ENCODE results near the gene CXCR4. TPM values are rescaled to one million over a fixed set of nuclear protein-coding genes. Genes with fewer than 3 reads are reported as not detected.

Gene CXCR4
- total RNA-seq, 1 donor from 2014 or later, result 2.0 TPM

DNA sequence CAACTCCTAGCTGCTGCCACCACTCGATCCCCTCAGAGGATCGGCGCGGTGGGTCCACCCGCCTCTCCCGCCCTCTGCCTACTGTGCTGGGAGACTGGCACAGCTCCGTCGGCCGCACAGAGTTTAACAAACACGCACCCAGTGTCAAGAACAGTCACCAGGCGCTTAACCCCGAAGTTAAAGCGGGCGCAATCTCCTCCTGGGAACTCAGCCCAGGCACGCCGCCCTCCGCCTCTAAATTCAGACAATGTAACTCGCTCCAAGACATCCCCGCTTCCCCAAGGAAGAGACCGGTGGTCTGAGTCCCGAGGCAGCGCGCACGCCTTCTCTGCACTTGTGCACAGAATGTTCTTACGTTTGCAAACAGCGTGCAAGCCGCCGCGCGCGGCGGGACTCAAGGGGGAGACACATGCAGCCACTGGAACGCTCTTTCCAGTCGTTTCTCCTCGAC, 533 bp downstream of the CXCR4 start:
- intact Hi-C loops (cut with DNase I), result loop anchor here (10.0 kb wide), 2 partner anchors 93 to 257 kb away; no protein-coding TSS in a partner anchor
- DNase-seq (peak; percentile 71), ATAC-seq (ENCODE audit: poor library complexity) (peak; percentile 51)

- ATAC-seq (ENCODE audit: poor library complexity) (peak; percentile 43), DNase-seq (peak; percentile 56)
- intact Hi-C loops (cut with DNase I), result loop anchor here (10.0 kb wide), 2 partner anchors 92 to 258 kb away; no protein-coding TSS in a partner anchor
Measured at GRCh38 chr2:136116813-136117390, 1.0 kb downstream of the CXCR4 start.

- no peak for ATAC-seq (ENCODE audit: poor library complexity)
- intact Hi-C loops (cut with DNase I), result loop anchor here (10.0 kb wide), 2 partner anchors 91 to 259 kb away; no protein-coding TSS in a partner anchor
Measured at GRCh38 chr2:136116151-136116812, 1.7 kb downstream of the CXCR4 start.

GRCh38 chr2:136115183-136115761, 2.7 kb downstream of the CXCR4 start:
- intact Hi-C loops (cut with DNase I), result loop anchor here (10.0 kb wide), 2 partner anchors 90 to 260 kb away; no protein-coding TSS in a partner anchor
- ATAC-seq (ENCODE audit: poor library complexity), result no peak
- no peak for DNase-seq

More at GRCh38 chr2:136116151-136116812, 1.7 kb downstream of the CXCR4 start:
- DNase-seq, result peak; percentile 69

DNA sequence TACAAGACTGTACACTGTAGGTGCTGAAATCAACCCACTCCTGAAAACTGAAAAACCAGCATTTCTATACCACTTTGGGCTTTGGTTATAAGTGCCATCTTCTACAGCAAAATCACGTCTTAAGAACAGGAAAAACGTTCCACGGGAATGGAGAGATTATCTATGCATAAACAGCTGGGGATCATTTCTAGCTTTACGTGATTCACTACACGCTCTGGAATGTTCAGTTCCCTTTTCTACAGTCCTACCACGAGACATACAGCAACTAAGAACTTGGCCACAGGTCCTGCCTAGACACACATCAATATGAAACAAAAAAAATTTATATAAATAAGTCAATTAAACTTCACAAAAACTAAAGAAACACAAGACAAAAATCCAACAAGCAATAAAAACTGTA, 3.6 kb downstream of the CXCR4 start:
- DNase-seq (no peak), ATAC-seq (ENCODE audit: poor library complexity) (no peak)
- intact Hi-C loops (cut with DNase I), result loop anchor here (10.0 kb wide), 2 partner anchors 90 to 260 kb away; no protein-coding TSS in a partner anchor

- no peak for DNase-seq
- no peak for ATAC-seq (ENCODE audit: poor library complexity)
- intact Hi-C loops (cut with DNase I), result loop anchor here (10.0 kb wide), 2 partner anchors 89 to 261 kb away; no protein-coding TSS in a partner anchor
Measured at GRCh38 chr2:136113209-136113971, 4.6 kb downstream of the CXCR4 start.

DNA sequence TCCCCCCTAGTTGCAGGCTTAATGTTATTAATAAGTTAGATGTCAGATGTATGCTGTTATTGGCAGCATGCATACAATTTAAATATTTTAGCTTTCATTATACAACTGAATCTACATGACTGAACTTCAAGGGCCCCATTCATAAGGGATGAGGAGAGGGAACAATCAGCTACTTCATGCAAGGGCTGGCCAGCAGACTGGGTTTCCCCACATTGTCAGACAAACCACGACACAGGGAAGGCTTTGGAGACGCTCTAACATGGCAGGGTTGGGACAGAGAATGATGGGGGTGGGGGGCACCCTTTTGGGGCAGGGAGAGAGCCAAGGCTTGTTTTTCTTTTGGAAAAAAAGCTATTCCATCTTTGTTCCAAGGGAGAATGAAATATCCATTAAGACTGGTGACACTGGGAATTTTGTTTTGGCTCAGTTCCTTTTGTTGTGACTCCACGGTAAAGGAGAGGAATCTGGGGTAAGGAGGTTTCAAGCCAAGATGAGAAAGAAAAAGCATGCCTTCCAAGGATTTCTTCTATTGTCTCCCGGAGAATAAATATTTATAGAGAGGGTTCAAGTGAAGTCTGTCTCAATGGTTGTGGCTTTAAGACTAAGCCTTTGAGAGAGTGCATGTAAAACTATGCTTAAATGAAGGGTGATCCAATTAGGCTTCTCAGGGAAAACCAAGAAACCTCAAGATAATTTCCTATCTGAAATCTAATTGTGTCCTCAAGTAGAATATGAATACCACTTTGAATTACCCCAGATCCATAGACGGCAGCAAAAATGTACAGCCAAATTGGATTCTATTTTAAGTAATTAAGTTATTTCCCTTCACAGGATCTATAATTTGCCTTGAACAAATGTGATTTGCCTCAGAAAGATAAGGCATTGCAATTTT, 5.4 kb downstream of the CXCR4 start:
- DNase-seq, result no peak
- ATAC-seq (ENCODE audit: poor library complexity), result no peak
- intact Hi-C loops (cut with DNase I), result loop anchor here (10.0 kb wide), 2 partner anchors 88 to 262 kb away; no protein-coding TSS in a partner anchor

GRCh38 chr2:136111711-136112110, 6.2 kb downstream of the CXCR4 start:
- intact Hi-C loops (cut with DNase I), result loop anchor here (10.0 kb wide), 2 partner anchors 87 to 263 kb away; no protein-coding TSS in a partner anchor
- DNase-seq (no peak), ATAC-seq (ENCODE audit: poor library complexity) (no peak)

DNA sequence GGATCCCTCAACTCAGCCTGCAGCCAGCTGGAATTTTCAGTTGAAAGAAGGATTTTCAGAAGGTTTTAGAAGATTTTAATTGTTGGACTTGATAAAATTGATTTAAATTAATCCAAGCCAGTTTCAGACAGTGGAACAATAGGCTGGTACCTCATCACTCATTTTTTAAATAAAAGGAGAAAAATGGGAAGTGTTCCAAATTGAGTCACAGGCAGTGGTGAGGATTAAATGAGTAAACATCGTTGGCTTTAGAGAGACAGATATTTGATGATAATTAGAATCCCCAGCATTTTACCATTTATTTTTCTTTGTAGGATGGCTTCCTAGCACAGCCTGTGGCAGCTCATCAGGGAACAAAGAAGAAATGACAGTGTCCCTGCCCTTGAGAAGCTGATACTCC, 7.4 kb downstream of the CXCR4 start:
- DNase-seq, result no peak
- no peak for ATAC-seq (ENCODE audit: poor library complexity)
- intact Hi-C loops (cut with DNase I), result loop anchor here (10.0 kb wide), 2 partner anchors 86 to 264 kb away; no protein-coding TSS in a partner anchor

DNA sequence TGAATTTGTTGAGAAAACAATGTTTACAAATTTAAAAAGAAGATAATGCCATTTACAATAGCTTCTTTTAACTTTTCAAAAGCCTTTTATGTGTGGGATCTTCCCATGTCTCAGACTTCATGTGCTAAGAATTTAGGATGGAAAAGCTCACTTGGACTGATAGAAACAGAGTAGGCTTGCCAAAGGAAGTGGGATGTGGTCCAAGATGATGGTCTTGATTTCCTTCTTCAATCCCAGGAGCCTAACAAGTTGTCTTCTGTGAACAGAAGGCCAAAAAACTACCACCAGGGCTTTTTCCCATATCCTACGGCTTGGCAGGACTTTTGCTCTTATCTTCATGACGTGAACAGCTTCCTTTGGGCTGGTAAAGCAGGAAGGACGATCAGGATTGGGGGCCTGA, 9.5 kb downstream of the CXCR4 start:
- intact Hi-C loops (cut with DNase I), result no loop called here

DNA sequence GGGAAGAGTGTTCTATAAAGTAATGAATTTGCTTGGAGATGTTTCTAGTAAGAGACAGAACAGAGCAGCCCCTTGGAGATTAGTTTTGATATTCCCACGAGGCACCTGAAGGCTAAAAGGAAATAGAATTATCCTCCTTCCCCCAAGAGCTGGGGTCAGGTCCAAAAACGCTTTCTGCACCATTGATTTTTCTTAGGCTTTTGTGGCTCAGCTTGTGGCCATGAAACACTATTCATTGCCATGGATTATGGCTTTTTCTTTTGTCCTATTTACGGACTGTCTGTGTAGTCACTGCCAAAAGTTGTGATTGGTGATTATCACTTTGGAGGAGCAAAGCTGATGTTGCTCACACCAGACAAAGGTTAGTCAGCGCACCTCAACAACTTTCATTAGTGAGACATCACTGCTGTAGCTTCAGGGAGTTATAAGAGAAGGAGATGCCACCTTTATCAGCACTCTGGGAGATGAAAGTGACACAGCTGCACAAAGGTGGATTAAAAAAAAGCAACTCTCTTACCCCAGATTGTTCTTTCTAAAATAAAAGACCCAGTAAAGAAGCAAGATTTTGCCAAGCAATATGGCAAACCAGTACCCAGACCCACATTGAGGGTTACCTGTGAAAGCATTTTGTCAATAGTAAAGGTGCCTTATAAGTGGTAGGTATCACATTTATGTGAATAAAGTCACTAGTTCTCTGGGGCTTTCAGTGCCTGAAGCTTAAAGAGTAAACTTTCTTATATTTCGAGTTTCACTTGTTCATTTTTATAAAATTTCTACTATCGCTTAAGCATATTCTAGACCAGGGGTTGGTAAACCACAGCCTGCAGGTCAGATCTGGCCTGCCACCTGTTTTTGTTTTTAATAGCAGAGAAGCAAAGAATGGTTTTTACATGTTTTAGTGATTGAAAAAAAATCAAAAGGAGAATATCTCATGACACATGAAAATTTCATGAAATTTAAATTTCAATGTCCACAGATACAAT, 10.6 kb downstream of the CXCR4 start:
- no peak for DNase-seq
- no peak for ATAC-seq (ENCODE audit: poor library complexity)
- intact Hi-C loops (cut with DNase I), result no loop called here

More for the DNA sequence above, 9.5 kb downstream of the CXCR4 start:
- ATAC-seq (ENCODE audit: poor library complexity), result peak; percentile 20
- DNase-seq, result no peak

DNA sequence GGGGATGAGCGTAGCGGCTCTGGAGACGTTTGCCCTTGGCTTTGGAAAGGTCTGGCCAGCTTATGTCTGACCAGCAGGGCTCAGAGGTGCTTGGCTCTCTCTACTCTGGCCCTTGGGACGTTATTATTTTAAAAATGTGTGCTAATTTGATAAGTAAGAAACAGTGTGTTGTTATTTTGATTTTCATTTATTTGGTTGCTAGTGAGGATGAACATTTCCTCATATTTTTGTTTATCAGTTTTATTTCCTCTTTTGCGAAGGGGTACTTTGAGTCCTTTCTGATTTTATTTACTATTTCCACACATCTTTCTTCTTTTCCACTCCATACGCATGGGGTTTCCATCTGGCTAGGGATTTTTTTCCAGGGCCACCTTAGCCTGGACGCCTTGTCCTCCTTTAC, 11.4 kb downstream of the CXCR4 start:
- DNase-seq, result no peak
- intact Hi-C loops (cut with DNase I), result no loop called here
- no peak for ATAC-seq (ENCODE audit: poor library complexity)

- DNase-seq (no peak), ATAC-seq (ENCODE audit: poor library complexity) (no peak)
- intact Hi-C loops (cut with DNase I), result no loop called here
Measured at GRCh38 chr2:136104977-136105376, 13.0 kb downstream of the CXCR4 start.

DNA sequence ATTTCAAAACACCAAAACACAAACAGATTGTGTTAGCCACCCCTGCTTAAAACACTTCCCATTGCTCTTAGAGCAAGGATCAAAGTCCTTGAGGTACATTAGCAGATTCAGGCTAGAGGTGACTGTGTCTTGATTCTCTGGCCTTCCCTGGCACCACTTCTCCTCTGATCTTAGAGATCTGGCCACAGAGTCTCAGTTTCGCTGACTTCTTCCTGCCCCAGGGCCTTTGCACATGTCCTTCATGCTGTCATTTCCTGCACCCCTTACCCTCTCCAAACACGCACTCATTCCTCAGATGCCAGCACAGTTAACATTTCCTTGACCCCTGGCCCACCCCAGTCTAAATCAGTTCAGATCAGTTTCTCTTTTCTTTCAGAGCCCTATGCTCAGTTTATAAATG, 16.9 kb downstream of the CXCR4 start:
- DNase-seq (no peak), ATAC-seq (ENCODE audit: poor library complexity) (no peak)
- intact Hi-C loops (cut with DNase I), result no loop called here

DNA sequence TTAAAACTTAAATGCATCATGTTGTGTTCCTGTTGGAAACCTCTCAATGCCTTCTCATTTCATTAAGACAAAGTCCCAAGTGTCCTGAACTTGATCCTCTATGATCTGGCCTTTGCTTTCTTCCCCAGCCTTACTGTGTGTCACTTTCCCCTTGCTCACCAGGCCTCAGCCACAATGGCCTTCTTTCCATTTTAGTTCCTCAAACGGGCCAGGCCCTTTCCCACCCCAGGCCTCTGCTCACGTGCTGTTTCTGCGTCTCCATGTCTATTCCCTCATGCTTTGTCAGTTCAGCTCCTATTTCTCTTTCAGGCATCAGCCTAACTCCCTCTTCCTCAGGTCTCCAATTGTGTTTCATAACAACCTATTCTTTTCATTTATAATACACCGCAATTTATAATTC, 19.5 kb downstream of the CXCR4 start:
- DNase-seq, result no peak
- peak; percentile 55 for ATAC-seq (ENCODE audit: poor library complexity)

GRCh38 chr2:136093583-136093982, 24.4 kb downstream of the CXCR4 start:
- DNase-seq, result no peak
- intact Hi-C loops (cut with DNase I), result no loop called here
- ATAC-seq (ENCODE audit: poor library complexity), result no peak

More for the DNA sequence above, 19.5 kb downstream of the CXCR4 start:
- intact Hi-C loops (cut with DNase I), result no loop called here

DNA sequence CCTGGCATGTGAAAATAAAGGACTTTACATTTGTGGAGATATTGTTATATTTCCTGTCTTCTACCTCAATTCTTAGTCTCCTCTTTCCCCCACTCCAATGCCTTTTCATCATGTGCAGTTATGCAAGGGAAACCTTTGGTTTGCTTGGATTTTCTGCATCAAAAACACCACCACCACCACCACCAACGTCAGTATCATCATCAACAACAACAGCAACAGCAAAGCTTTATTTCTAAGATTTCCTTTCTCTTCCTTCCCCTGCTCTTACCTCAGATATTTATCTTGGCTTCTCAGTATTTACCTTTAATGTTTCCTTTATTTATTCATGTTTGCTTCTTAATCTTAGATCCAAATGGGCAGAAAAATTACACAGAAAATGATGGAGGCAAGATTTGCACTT, 26.1 kb downstream of the CXCR4 start:
- no peak for ATAC-seq (ENCODE audit: poor library complexity)
- intact Hi-C loops (cut with DNase I), result no loop called here
- DNase-seq, result no peak
